Measurements from ENCODE around the gene PPP1R37. TPM values are rescaled to one million over a fixed set of nuclear protein-coding genes. Genes with fewer than 3 reads are reported as not detected.

Gene PPP1R37
- total RNA-seq, 1 experiment from 2014 or later: 20.4 TPM

GRCh38 chr19:45103156-45103507, 10.2 kb downstream of the PPP1R37 start:
- Histone ChIP-seq H3K4me1 (ENCODE audit: control insufficient read depth, insufficient read depth, low read length) (peaks cover 21% of the 10 kb centered on the region), H3K9me3 (ENCODE audit: control insufficient read depth, insufficient read depth, low read depth, low read length) (no peaks in the 10 kb centered on the region), H3K27ac (ENCODE audit: low read length) (no peak overlapping the region), H3K36me3 (ENCODE audit: control insufficient read depth, insufficient read depth, low read length) (no peaks in the 10 kb centered on the region), H3K4me3 (ENCODE audit: low read depth in 2 of 2, low read length in 2 of 2) (no peak overlapping the region), H3K27me3 (ENCODE audit: control insufficient read depth, insufficient read depth, low read length) (no peaks in the 10 kb centered on the region)
- BruUV-seq (replicated peaks): no TSS peak
- no peak for ATAC-seq
- DNase-seq (ENCODE audit: low read depth, low spot score): no peak
- intact Hi-C loops (cut with micrococcal nuclease; ENCODE audit: unreplicated experiment): no loop called here
- in situ Hi-C loops (cut with HindIII; ENCODE audit: low pct_unique_long_range_greater_than_20kb, low sequenced_read_pairs): no loop called here
- ChIA-PET POLR2A (no interaction called here), CTCF (no interaction called here)
- no peak for TF ChIP-seq POLR2AphosphoS5 (IDR thresholded peaks at IDR 0.05; ENCODE audit: low read depth, low read length)

DNA sequence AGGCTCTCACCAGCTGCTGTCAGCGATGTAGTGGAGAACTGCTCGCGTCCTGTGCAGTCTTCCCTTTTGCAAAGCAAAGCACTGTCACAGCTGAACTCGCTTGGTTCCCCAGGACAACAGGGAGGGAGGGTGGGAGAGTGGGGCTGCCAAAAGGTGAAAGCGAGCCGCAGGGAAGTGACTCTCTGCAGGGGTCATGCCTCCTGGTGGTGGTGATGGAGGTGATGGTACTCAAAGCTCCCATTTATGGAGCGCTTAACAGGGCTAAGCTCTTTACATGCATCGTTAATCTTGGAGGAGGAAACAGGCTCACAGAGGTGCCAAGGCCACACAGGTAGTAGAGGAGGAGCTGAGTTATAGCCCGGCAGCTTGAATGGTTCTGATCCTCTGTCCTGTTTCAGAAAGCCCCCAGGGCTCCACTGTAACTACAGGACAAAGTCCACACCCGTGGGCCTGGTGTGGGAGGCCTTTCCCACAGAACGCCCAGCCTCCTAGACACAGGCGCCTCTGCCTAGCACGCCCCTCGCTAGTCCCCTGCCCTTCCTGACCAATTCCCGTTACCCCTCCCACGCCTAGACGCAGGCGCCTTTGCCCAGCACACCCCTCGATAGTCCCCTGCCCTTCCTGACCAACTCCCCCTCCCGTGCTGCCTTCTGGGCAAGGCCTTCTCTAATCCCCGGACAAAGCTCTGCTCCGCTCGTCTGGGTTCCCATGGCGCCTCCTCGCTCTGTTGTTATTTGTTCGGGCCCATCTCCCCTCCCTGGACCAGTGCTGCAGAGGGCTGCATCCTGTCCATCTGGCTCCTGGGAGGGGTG, 10.7 kb downstream of the PPP1R37 start:
- no TSS peak for BruUV-seq (replicated peaks)
- in situ Hi-C loops (cut with HindIII; ENCODE audit: low pct_unique_long_range_greater_than_20kb, low sequenced_read_pairs): no loop called here
- no peaks in the 10 kb centered on the region for H3K36me3 ChIP-seq (ENCODE audit: control insufficient read depth, insufficient read depth, low read length)
- H3K9me3 ChIP-seq (ENCODE audit: control insufficient read depth, insufficient read depth, low read depth, low read length): no peaks in the 10 kb centered on the region
- ChIA-PET POLR2A (no interaction called here), CTCF (no interaction called here)
- intact Hi-C loops (cut with micrococcal nuclease; ENCODE audit: unreplicated experiment): no loop called here
- no peak overlapping the region for H3K4me3 ChIP-seq (ENCODE audit: low read depth in 2 of 2, low read length in 2 of 2)
- H3K27ac ChIP-seq (ENCODE audit: low read length): no peak overlapping the region
- peaks cover 15% of the 10 kb centered on the region for H3K4me1 ChIP-seq (ENCODE audit: control insufficient read depth, insufficient read depth, low read length)
- DNase-seq (ENCODE audit: low read depth, low spot score): no peak
- TF ChIP-seq, protein P1, sequence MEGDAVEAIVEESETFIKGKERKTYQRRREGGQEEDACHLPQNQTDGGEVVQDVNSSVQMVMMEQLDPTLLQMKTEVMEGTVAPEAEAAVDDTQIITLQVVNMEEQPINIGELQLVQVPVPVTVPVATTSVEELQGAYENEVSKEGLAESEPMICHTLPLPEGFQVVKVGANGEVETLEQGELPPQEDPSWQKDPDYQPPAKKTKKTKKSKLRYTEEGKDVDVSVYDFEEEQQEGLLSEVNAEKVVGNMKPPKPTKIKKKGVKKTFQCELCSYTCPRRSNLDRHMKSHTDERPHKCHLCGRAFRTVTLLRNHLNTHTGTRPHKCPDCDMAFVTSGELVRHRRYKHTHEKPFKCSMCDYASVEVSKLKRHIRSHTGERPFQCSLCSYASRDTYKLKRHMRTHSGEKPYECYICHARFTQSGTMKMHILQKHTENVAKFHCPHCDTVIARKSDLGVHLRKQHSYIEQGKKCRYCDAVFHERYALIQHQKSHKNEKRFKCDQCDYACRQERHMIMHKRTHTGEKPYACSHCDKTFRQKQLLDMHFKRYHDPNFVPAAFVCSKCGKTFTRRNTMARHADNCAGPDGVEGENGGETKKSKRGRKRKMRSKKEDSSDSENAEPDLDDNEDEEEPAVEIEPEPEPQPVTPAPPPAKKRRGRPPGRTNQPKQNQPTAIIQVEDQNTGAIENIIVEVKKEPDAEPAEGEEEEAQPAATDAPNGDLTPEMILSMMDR (IDR thresholded peaks at IDR 0.05): no peak
- TF ChIP-seq SIN3A (IDR thresholded peaks at IDR 0.05; ENCODE audit: borderline replicate concordance, insufficient read depth, low read depth, low read length): no peak
- TF ChIP-seq TCF7L2 (IDR thresholded peaks at IDR 0.05; ENCODE audit: low read depth, low read length): no peak
- TF ChIP-seq REST (IDR thresholded peaks at IDR 0.05; ENCODE audit: insufficient read depth in 1 of 2, low read depth in 2 of 2, low read length in 1 of 2): no peak
- no peak for TF ChIP-seq POLR2AphosphoS5 (IDR thresholded peaks at IDR 0.05; ENCODE audit: low read depth, low read length)
- ATAC-seq: no peak
- H3K27me3 ChIP-seq (ENCODE audit: control insufficient read depth, insufficient read depth, low read length): no peaks in the 10 kb centered on the region

- BruUV-seq (replicated peaks): no TSS peak
- Histone ChIP-seq H3K36me3 (ENCODE audit: control insufficient read depth, insufficient read depth, low read length) (no peaks in the 10 kb centered on the region), H3K27me3 (ENCODE audit: control insufficient read depth, insufficient read depth, low read length) (no peaks in the 10 kb centered on the region), H3K4me1 (ENCODE audit: control insufficient read depth, insufficient read depth, low read length) (peaks cover 5% of the 10 kb centered on the region), H3K9me3 (ENCODE audit: control insufficient read depth, insufficient read depth, low read depth, low read length) (no peaks in the 10 kb centered on the region), H3K27ac (ENCODE audit: low read length) (no peak overlapping the region), H3K4me3 (ENCODE audit: low read depth in 2 of 2, low read length in 2 of 2) (no peak overlapping the region)
- ATAC-seq (no peak), DNase-seq (ENCODE audit: low read depth, low spot score) (no peak)
- CTCF ChIA-PET: no interaction called here
- intact Hi-C loops (cut with micrococcal nuclease; ENCODE audit: unreplicated experiment) (no loop called here), in situ Hi-C loops (cut with HindIII; ENCODE audit: low pct_unique_long_range_greater_than_20kb, low sequenced_read_pairs) (no loop called here)
- TF ChIP-seq, protein P1 (IDR thresholded peaks at IDR 0.05): no peak
- TF ChIP-seq TCF7L2 (IDR thresholded peaks at IDR 0.05; ENCODE audit: low read depth, low read length) (no peak), REST (IDR thresholded peaks at IDR 0.05; ENCODE audit: insufficient read depth in 1 of 2, low read depth in 2 of 2, low read length in 1 of 2) (no peak), SIN3A (IDR thresholded peaks at IDR 0.05; ENCODE audit: borderline replicate concordance, insufficient read depth, low read depth, low read length) (no peak), POLR2AphosphoS5 (IDR thresholded peaks at IDR 0.05; ENCODE audit: low read depth, low read length) (no peak)
- POLR2A ChIA-PET: no interaction called here
Observed at GRCh38 chr19:45104658-45105349, 11.8 kb downstream of the PPP1R37 start.
